Stimulated activated CD4-positive, alpha-beta T cell treated with anti-CD3 and anti-CD28 coated beads, Interleukin-2, amount 100 ng/mL, for 48 hours (primary cell): ENCODE data around the gene PADI6.

Experiments used
- DNase-seq, 2 donors: peaks; one replicate each; pipeline ENCODE4 v3.0.0-alpha.2; 2020

Gene PADI6

DNA sequence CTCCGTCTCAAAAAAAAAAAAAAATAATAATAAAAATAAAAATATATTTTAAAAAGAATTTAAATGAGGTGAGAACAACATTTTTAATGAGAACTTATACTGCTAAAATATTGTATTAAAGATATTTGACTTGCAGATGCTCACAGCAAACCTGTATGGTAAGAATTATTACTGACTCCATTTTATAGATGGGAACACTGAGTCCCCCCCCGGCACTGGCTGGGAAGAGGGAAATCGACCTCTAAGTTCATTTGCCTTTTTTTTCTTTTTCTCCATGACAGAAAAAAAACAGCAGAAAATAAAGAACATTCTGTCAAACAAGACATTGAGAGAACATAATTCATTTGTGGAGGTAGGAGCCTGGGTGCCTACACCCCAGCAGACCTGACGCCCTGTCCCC lies 13.4 kb upstream of the PADI6 start:
- DNase-seq = no peak

DNA sequence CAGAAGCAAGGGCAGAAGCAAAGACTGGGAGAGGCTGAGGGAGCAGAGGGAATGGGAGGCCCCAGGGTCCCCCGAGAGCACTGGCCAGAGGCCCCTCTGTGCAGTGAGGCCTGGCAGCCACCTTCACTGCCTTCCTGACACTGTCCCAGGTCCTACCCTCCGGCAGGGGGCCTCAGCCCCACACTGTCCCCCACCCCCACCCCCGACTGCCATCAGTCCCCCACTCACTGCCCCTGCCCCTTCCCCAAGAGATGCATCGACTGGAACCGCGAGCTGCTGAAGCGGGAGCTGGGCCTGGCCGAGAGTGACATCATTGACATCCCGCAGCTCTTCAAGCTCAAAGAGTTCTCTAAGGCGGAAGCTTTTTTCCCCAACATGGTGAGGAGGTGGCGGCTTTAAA lies 13.0 kb upstream of the PADI6 start:
- DNase-seq = no peak

- DNase-seq = no peak
These were observed 12.2 kb upstream of the PADI6 start for GRCh38 chr1:17359808-17360207.

- DNase-seq = no peak
These were observed 11.6 kb upstream of the PADI6 start for GRCh38 chr1:17360272-17360956.

GRCh38 chr1:17361687-17362086 lies 10.3 kb upstream of the PADI6 start:
- no peak for DNase-seq

GRCh38 chr1:17363351-17363750 lies 8.6 kb upstream of the PADI6 start:
- no peak for DNase-seq

DNA sequence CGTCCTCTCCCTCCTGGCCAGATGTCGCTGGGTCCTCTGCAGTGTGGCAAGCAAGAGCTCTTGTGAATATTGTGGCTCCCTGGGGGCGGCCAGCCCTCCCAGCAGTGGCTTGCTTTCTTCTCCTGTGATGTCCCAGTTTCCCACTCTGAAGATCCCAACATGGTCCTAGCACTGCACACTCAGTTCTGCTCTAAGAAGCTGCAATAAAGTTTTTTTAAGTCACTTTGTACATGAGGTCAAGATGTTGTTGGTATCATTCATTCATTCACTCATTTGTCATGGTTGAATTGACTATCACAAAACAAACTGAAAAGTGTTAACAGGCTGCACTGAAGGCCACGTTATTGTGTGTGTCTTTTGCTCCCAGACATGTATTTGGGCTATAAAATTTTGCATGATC lies 8.2 kb upstream of the PADI6 start:
- DNase-seq = no peak

DNA sequence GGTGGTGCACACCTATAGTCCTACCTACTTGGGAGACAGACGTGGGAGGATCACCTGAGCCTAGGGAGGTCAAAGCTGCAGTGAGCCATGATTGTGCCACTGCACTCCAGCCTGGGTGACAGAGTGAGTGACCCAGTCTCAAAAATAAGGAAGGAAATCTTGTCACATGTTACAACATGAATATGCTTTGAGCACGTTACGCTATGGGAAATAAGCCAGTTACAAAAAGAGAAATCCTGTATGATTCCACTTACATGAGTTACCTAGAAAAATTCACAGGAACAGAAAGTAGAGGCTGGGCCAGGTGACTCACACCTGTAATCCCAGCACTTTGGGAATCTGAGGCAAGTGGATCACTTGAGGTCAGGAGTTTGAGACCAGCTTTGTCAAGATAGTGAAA lies 6.7 kb upstream of the PADI6 start:
- no peak for DNase-seq

GRCh38 chr1:17369466-17369865 lies 2.5 kb upstream of the PADI6 start:
- DNase-seq = no peak

DNA sequence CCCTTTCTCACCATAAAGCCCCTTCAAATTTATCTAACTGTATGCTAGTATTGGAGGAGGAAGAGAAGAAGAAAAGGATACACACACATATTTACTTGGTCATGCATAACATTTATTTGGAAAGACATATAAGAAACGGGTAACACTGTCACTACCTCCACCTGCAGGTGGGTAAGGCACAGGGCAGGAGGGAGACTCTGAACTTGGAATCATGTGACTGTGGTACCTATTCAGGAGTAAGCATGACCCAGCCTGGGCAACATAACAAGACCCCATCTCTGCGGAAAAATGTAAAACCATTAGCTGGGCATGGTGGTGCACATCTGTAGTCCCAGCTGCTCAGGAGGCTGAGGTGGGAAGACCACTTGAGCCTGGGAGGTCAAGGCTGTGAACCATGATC lies 1.4 kb upstream of the PADI6 start:
- no peak for DNase-seq

DNA sequence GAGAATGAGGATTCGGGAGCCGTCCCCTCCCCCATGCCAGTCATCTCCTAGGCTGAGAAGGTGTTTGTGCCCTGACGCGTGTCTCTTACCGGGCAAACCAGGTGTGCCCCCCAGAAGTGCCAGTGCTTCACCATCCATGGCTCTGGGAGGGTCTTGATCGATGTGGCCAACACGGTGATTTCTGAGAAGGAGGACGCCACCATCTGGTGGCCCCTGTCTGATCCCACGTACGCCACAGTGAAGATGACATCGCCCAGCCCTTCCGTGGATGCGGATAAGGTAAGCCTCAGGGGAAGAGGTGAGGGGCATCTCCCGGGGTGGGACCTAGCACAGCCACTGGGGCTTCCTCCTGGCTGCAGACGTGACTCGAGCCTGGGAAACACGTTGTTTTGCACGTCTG lies 959 bp downstream of the PADI6 start:
- DNase-seq = no peak

DNA sequence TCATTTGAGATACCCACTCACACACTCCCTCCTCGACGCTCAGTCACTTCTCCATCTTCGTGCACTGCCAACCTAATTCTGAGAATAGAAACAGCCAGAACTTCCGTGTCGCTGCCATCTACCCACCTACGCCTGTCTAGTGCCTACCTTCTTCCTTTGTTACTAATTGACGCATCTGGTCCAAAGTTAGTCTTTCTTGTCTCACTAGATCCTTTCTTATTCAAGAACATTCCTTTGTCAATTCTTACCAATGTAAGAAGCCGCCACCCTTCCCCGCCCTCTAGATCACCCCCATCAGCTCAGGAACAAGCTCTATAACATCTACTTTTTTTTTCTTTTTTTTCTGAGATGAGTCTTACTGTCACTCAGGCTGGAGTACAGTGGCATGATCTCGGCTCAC lies 3.7 kb downstream of the PADI6 start:
- DNase-seq = no peak

- DNase-seq = no peak
These were observed 5.4 kb downstream of the PADI6 start for GRCh38 chr1:17377325-17377953.

DNA sequence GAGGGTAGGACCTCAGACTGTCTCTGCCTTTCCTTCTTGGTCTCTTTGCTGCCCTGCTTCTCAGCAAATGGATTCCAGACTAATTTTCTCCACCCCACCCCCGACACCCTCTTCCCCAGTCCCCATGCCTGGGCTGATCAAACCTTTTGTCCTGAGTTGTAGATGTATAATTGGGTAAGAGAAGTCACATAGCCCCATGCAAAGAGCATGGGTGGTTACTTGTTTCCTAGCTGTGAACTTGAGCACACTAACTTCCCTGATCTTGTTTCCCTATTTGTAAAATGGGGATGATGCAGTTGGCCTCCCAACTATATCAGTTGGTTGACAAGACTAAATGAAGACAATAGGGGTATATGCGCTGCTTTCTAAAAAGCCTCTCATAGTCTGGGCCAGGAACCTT lies 9.2 kb downstream of the PADI6 start:
- DNase-seq = no peak

GRCh38 chr1:17392199-17392740 lies 20.3 kb downstream of the PADI6 start:
- no peak for DNase-seq

DNA sequence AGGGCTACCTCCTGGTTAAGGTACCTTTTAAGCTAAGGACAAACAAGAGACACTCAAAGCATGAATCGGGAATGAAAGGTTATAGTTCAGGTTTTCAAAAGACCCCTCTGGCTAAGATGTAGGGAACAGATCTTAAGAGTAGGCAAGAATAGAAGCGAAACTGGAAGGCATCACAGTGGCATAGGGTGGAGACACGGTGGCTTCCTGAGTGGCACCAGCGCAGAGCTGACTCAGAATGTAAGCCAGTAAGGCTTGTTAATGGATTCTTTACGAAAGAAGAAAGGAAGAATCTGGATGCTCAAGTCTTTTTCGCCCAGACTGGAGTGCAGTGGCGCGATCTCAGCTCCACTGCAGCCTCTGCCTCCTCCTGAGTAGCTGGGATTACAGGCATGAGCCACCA lies 21.2 kb downstream of the PADI6 start:
- DNase-seq = no peak

GRCh38 chr1:17397910-17398695 lies 26.1 kb downstream of the PADI6 start:
- no peak for DNase-seq

- DNase-seq = no peak
These were observed 28.8 kb downstream of the PADI6 start for GRCh38 chr1:17400725-17401341.

DNA sequence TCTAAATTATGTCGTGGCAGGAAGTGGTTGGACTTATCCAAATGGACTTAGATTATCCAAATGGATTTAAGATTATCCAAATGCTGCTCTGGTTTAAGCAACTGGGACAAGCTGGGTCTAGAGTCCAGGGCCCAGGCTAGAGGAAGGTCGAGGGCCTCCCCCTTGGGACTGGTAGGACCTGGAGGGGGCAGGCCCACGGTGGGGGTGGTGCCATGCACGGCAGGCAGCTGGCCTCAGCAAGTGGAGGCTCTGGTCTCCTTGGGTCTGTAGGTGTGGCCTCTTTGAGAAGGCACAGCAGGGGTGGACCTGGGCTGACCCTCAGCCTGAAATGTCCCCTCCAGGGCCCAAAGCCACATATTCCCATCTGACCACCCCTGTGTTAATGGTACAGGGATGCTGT lies 29.8 kb downstream of the PADI6 start:
- DNase-seq = no peak

GRCh38 chr1:17403081-17403480 lies 31.1 kb downstream of the PADI6 start:
- no peak for DNase-seq

DNA sequence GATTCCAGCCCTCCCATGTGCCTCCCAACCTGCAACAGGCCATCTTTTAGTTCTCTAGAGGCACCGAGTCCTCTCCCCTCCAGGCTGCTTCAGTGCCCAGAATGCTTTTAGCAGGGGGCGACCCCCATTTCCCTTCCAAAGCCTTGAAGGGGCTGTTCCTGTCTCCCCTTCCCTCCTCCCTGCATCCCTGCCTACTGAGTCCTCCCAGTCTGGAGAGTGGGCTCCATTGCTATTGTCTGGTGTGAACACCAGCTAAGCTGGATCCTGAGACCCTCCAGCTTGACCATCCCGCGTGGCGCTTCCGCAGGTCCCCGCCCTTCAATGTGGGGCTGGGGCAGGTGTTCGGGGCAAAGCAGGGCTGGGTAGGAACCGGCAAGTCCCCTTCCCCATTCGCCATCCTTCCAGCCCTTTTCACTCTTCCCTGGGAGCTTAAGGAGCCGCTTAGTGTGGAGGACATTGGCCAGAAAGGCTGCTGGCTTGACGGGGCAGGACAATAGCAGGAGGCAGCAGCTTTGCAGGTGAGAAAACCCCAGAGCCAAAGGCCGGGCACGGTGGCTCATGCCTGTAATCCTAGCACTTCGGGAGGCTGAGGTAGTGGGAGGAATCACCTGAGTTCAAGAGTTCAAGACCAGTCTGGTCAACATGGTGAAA lies 32.2 kb downstream of the PADI6 start:
- no peak for DNase-seq

DNA sequence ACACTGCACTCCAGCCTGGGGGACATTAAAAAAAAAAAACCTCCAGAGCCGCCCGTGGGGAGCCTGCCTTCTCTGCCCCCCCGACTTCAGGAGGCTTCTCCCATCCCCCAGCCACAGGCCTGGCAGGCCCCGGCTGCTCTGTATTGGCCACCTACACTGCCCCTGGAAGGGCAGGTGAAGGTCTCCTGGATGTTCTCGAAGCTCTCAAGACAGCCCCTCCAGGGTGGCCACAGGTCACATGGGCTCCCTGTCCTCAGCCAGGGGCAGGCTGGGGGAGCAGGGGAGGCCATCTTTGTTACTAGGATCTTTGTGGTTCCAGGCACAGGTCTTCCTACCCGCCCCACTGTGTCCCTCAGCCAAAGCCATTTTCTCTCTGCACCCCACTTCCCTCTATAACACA lies 32.8 kb downstream of the PADI6 start:
- no peak for DNase-seq
